Astrocyte (in vitro differentiated cells and primary cell): ENCODE measurements around the gene ENTPD8. TPM values are rescaled to one million over a fixed set of nuclear protein-coding genes. Genes with fewer than 3 reads are reported as not detected.

Experiments used
- DNase-seq: peaks from one replicate; pipeline ENCODE4 v3.0.0-alpha.2; 2010; ENCODE audit warnings: low read depth
- FAIRE-seq: peaks from 2 replicates; lab custom pipeline; 2011; peaks lifted over from hg19 to GRCh38; lab: Jason Lieb, UNC
- H2AFZ ChIP-seq: 2 replicates; pipeline ENCODE4 v1.6.0; 2012; ENCODE audit warnings: low read depth, low read length, inconsistent platforms
- H3K27ac ChIP-seq: 2 replicates; pipeline ENCODE4 v1.5.1; 2011; ENCODE audit warnings: low read depth, low read length, inconsistent platforms
- H3K27me3 ChIP-seq: 2 replicates; pipeline ENCODE4 v1.6.0; 2011; ENCODE audit warnings: low read length, inconsistent platforms; ENCODE audit not compliant: insufficient read depth
- H3K36me3 ChIP-seq: 2 replicates; pipeline ENCODE4 v1.5.1; 2011; ENCODE audit warnings: low read length, inconsistent platforms; ENCODE audit not compliant: insufficient read depth
- H3K4me1 ChIP-seq: 2 replicates; pipeline ENCODE4 v1.5.1; 2011; ENCODE audit warnings: low read length, inconsistent platforms; ENCODE audit not compliant: insufficient read depth
- H3K4me2 ChIP-seq: 2 replicates; pipeline ENCODE4 v1.6.0; 2012; ENCODE audit warnings: low read length, inconsistent platforms
- H3K4me3 ChIP-seq: 2 replicates; pipeline ENCODE4 v1.5.1; 2011; ENCODE audit warnings: low read depth, mild to moderate bottlenecking, low read length, inconsistent platforms; ENCODE audit not compliant: insufficient read depth
- H3K79me2 ChIP-seq: 2 replicates; pipeline ENCODE4 v1.6.0; 2012; ENCODE audit warnings: mild to moderate bottlenecking, low read length, inconsistent platforms; ENCODE audit not compliant: insufficient read depth
- H3K9ac ChIP-seq: 2 replicates; pipeline ENCODE4 v1.6.0; 2012; ENCODE audit warnings: mild to moderate bottlenecking, low read length, inconsistent platforms
- H3K9me3 ChIP-seq: 2 replicates; pipeline ENCODE4 v1.5.1; 2012; ENCODE audit warnings: low read depth, mild to moderate bottlenecking, low read length, inconsistent platforms; ENCODE audit not compliant: insufficient read depth
- H4K20me1 ChIP-seq: 2 replicates; pipeline ENCODE4 v1.6.0; 2012; ENCODE audit warnings: low read length, inconsistent platforms; ENCODE audit not compliant: insufficient read depth
- H3K27ac Mint-ChIP-seq: one replicate; pipeline ENCODE4 v1.8.0; 2021; ENCODE audit warnings: mild to moderate bottlenecking, mixed read lengths; ENCODE audit not compliant: unreplicated experiment
- H3K27me3 Mint-ChIP-seq: one replicate; pipeline ENCODE4 v1.8.0; 2021; ENCODE audit warnings: low read depth, mixed read lengths; ENCODE audit not compliant: unreplicated experiment
- H3K36me3 Mint-ChIP-seq: one replicate; pipeline ENCODE4 v1.8.0; 2021; ENCODE audit warnings: low read depth, mixed read lengths; ENCODE audit not compliant: unreplicated experiment
- H3K4me1 Mint-ChIP-seq: one replicate; pipeline ENCODE4 v1.8.0; 2021; ENCODE audit warnings: low read depth, mixed read lengths; ENCODE audit not compliant: unreplicated experiment
- H3K4me3 Mint-ChIP-seq: one replicate; pipeline ENCODE4 v1.8.0; 2021; ENCODE audit warnings: mild to moderate bottlenecking, moderate library complexity, mixed read lengths; ENCODE audit not compliant: unreplicated experiment
- H3K9me3 Mint-ChIP-seq: one replicate; pipeline ENCODE4 v1.8.0; 2021; ENCODE audit warnings: mild to moderate bottlenecking, mixed read lengths; ENCODE audit not compliant: unreplicated experiment
- CTCF ChIP-seq: IDR thresholded peaks from 2 replicates; pipeline ENCODE4 v1.5.1; 2011; ENCODE audit warnings: low read depth, mild to moderate bottlenecking, inconsistent platforms, low read length, moderate library complexity; ENCODE audit not compliant: insufficient read depth
- EZH2 ChIP-seq: IDR thresholded peaks from 2 replicates; pipeline ENCODE4 v1.6.1; 2012; ENCODE audit warnings: mild to moderate bottlenecking, low read length, inconsistent platforms; ENCODE audit not compliant: insufficient read depth
- total RNA-seq: library from RNA; stranded (reverse); gene quantifications from 2 replicates; pipeline ENCODE4 v1.2.1, GENCODE V29; 2021

ENTPD8 gene
- total RNA-seq, 1 donor from 2014 or later: 0.11 TPM

GRCh38 chr9:137394866-137395665 is 46.1 kb downstream of the ENTPD8 start:
- Mint-ChIP-seq H3K4me1 (no peaks in the 10 kb centered on the region), H3K9me3 (peaks cover 4% of the 10 kb centered on the region), H3K4me3 (no peak overlapping the region), H3K27me3 (no peaks in the 10 kb centered on the region), H3K27ac (no peak overlapping the region), H3K36me3 (peaks cover 15% of the 10 kb centered on the region)
- Histone ChIP-seq H3K4me1 (peaks cover 6% of the 10 kb centered on the region), H3K27me3 (no peaks in the 10 kb centered on the region), H3K27ac (no peak overlapping the region), H3K9me3 (no peaks in the 10 kb centered on the region), H3K4me3 (no peak overlapping the region), H3K36me3 (no peaks in the 10 kb centered on the region), H3K9ac (no peak overlapping the region), H4K20me1 (peaks cover 10% of the 10 kb centered on the region), H3K79me2 (no peaks in the 10 kb centered on the region), H3K4me2 (no peak overlapping the region), H2AFZ (no peak overlapping the region)
- FAIRE-seq (no peak), DNase-seq (no peak)
- no peak for TF ChIP-seq CTCF
- TF ChIP-seq EZH2: no peak

GRCh38 chr9:137393176-137394150 is 47.7 kb downstream of the ENTPD8 start:
- Histone ChIP-seq H3K9ac (no peak overlapping the region), H3K4me3 (no peak overlapping the region), H2AFZ (no peak overlapping the region), H3K27me3 (no peaks in the 10 kb centered on the region), H3K4me1 (peaks cover 6% of the 10 kb centered on the region), H3K4me2 (no peak overlapping the region), H4K20me1 (peaks cover 10% of the 10 kb centered on the region), H3K36me3 (no peaks in the 10 kb centered on the region), H3K27ac (no peak overlapping the region), H3K9me3 (no peaks in the 10 kb centered on the region), H3K79me2 (no peaks in the 10 kb centered on the region)
- DNase-seq (no peak), FAIRE-seq (no peak)
- TF ChIP-seq EZH2: no peak
- no peak for TF ChIP-seq CTCF
- Mint-ChIP-seq H3K4me1 (no peaks in the 10 kb centered on the region), H3K36me3 (peaks cover 9% of the 10 kb centered on the region), H3K27ac (no peak overlapping the region), H3K4me3 (no peak overlapping the region), H3K9me3 (peaks cover 4% of the 10 kb centered on the region), H3K27me3 (no peaks in the 10 kb centered on the region)
